HFF-Myc (cell line): ENCODE data around the gene RPL23.

Source experiments
- DNase-seq: peaks from one replicate; pipeline ENCODE4 v3.0.0-alpha.2; 2011; ENCODE audit warnings: low read depth; ENCODE audit errors: extremely low read depth
- H3K4me3 ChIP-seq: replicated peaks from 2 replicates; pipeline ENCODE4 v1.5.1; 2011; ENCODE audit warnings: low read depth, mild to moderate bottlenecking, control low read depth, low read length
- CTCF ChIP-seq: IDR thresholded peaks from 2 replicates; pipeline ENCODE4 v1.5.1; 2012; ENCODE audit warnings: mild to moderate bottlenecking, low read depth, low read length, control low read depth; ENCODE audit errors: missing control alignments

RPL23 gene

GRCh38 chr17:38891441-38891840 lies 37.9 kb upstream of the RPL23 start:
- no peak overlapping the region for H3K4me3 ChIP-seq
- DNase-seq = no peak
- TF ChIP-seq CTCF = no peak

- no peak overlapping the region for H3K4me3 ChIP-seq
- no peak for DNase-seq
- TF ChIP-seq CTCF = no peak
Observed at GRCh38 chr17:38890410-38890746, 36.9 kb upstream of the RPL23 start.

- DNase-seq = no peak
- TF ChIP-seq CTCF = no peak
- no peak overlapping the region for H3K4me3 ChIP-seq
Observed at GRCh38 chr17:38889745-38890409, 36.4 kb upstream of the RPL23 start.

GRCh38 chr17:38888842-38889241 lies 35.3 kb upstream of the RPL23 start:
- no peak overlapping the region for H3K4me3 ChIP-seq
- no peak for TF ChIP-seq CTCF
- DNase-seq = no peak

- TF ChIP-seq CTCF = no peak
- no peak for DNase-seq
- H3K4me3 ChIP-seq = no peak overlapping the region
Observed at GRCh38 chr17:38886643-38887010, 33.1 kb upstream of the RPL23 start.

GRCh38 chr17:38885728-38886642 lies 32.5 kb upstream of the RPL23 start:
- no peak overlapping the region for H3K4me3 ChIP-seq
- no peak for TF ChIP-seq CTCF
- no peak for DNase-seq
